ENCODE measurements around the gene SCT.

GRCh38 chr11:620201-620600 is 6.8 kb downstream of the SCT start:
- TF ChIP-seq, protein P1, sequence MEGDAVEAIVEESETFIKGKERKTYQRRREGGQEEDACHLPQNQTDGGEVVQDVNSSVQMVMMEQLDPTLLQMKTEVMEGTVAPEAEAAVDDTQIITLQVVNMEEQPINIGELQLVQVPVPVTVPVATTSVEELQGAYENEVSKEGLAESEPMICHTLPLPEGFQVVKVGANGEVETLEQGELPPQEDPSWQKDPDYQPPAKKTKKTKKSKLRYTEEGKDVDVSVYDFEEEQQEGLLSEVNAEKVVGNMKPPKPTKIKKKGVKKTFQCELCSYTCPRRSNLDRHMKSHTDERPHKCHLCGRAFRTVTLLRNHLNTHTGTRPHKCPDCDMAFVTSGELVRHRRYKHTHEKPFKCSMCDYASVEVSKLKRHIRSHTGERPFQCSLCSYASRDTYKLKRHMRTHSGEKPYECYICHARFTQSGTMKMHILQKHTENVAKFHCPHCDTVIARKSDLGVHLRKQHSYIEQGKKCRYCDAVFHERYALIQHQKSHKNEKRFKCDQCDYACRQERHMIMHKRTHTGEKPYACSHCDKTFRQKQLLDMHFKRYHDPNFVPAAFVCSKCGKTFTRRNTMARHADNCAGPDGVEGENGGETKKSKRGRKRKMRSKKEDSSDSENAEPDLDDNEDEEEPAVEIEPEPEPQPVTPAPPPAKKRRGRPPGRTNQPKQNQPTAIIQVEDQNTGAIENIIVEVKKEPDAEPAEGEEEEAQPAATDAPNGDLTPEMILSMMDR (IDR thresholded peaks at IDR 0.05) = no peak
- TF ChIP-seq ETV6 (CRISPR knock-in tag; IDR thresholded peaks at IDR 0.05) (no peak), NR3C1 (CRISPR knock-in tag; conservative IDR thresholded peaks at IDR 0.05; ENCODE audit: low read depth) (no peak), ZNF512 (CRISPR knock-in tag; IDR thresholded peaks at IDR 0.05; ENCODE audit: borderline replicate concordance) (no peak), CREB1 (CRISPR knock-in tag; IDR thresholded peaks at IDR 0.05) (no peak), SP1 (CRISPR knock-in tag; conservative IDR thresholded peaks at IDR 0.05) (no peak), CREM (CRISPR knock-in tag; IDR thresholded peaks at IDR 0.05) (no peak), TCF7 (CRISPR knock-in tag; IDR thresholded peaks at IDR 0.05; ENCODE audit: low read depth) (no peak), USF1 (CRISPR knock-in tag; IDR thresholded peaks at IDR 0.05) (no peak), CBFB (CRISPR knock-in tag; IDR thresholded peaks at IDR 0.05; ENCODE audit: low read depth) (no peak)
- TF ChIP-seq, protein P2, sequence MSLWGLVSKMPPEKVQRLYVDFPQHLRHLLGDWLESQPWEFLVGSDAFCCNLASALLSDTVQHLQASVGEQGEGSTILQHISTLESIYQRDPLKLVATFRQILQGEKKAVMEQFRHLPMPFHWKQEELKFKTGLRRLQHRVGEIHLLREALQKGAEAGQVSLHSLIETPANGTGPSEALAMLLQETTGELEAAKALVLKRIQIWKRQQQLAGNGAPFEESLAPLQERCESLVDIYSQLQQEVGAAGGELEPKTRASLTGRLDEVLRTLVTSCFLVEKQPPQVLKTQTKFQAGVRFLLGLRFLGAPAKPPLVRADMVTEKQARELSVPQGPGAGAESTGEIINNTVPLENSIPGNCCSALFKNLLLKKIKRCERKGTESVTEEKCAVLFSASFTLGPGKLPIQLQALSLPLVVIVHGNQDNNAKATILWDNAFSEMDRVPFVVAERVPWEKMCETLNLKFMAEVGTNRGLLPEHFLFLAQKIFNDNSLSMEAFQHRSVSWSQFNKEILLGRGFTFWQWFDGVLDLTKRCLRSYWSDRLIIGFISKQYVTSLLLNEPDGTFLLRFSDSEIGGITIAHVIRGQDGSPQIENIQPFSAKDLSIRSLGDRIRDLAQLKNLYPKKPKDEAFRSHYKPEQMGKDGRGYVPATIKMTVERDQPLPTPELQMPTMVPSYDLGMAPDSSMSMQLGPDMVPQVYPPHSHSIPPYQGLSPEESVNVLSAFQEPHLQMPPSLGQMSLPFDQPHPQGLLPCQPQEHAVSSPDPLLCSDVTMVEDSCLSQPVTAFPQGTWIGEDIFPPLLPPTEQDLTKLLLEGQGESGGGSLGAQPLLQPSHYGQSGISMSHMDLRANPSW (CRISPR knock-in tag; conservative IDR thresholded peaks at IDR 0.05; ENCODE audit: low read depth) = no peak
- TF ChIP-seq, protein P3, sequence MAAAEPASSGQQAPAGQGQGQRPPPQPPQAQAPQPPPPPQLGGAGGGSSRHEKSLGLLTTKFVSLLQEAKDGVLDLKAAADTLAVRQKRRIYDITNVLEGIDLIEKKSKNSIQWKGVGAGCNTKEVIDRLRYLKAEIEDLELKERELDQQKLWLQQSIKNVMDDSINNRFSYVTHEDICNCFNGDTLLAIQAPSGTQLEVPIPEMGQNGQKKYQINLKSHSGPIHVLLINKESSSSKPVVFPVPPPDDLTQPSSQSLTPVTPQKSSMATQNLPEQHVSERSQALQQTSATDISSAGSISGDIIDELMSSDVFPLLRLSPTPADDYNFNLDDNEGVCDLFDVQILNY (CRISPR knock-in tag; IDR thresholded peaks at IDR 0.05) = no peak
- TF ChIP-seq, protein P4, sequence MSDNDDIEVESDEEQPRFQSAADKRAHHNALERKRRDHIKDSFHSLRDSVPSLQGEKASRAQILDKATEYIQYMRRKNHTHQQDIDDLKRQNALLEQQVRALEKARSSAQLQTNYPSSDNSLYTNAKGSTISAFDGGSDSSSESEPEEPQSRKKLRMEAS (CRISPR knock-in tag; IDR thresholded peaks at IDR 0.05) = no peak

Data from WTC11 (cell line).